ENCODE measurements around the gene PCLO. TPM values are rescaled to one million over a fixed set of nuclear protein-coding genes. Genes with fewer than 3 reads are reported as not detected.

The PCLO gene
- total RNA-seq, 2 donors from 2014 or later = 3.2 to 4.2 TPM

GRCh38 chr7:83142365-83142764, 20.3 kb downstream of the PCLO start:
- Mint-ChIP-seq H3K4me1 (peaks cover 8% of the 10 kb centered on the region), H3K4me3 (no peak overlapping the region), H3K27ac (no peak overlapping the region), H3K36me3 (ENCODE audit: low read depth) (no peaks in the 10 kb centered on the region), H3K27me3 (ENCODE audit: insufficient read depth) (no peaks in the 10 kb centered on the region), H3K9me3 (no peaks in the 10 kb centered on the region)
- Histone ChIP-seq H3K27me3 (ENCODE audit: control insufficient read depth, insufficient read depth, low read length, poor library complexity, severe bottlenecking) (no peaks in the 10 kb centered on the region), H3K4me1 (ENCODE audit: control insufficient read depth, insufficient read depth, low read length) (no peaks in the 10 kb centered on the region), H3K36me3 (ENCODE audit: control insufficient read depth, insufficient read depth, low read length) (no peaks in the 10 kb centered on the region), H3K4me3 (ENCODE audit: low read length) (no peak overlapping the region), H3K27ac (ENCODE audit: low read depth, low read length) (no peak overlapping the region), H3K9ac (ENCODE audit: extremely low read depth, low read length, poor library complexity, severe bottlenecking) (no peak overlapping the region), H3K9me3 (ENCODE audit: control insufficient read depth, low read length) (no peaks in the 10 kb centered on the region)
- whole genome bisulfite sequencing, 2 experiments (ENCODE audit: insufficient coverage in 1 of 2, insufficient read length in 1 of 2) = 90 to 100% methylated on average over 1 to 2 of the region's 2 CpGs
- DNase-seq = no peak
- TF ChIP-seq CTCF (conservative IDR thresholded peaks at IDR 0.05) = no peak

- TF ChIP-seq CTCF (conservative IDR thresholded peaks at IDR 0.05) = no peak
- Histone ChIP-seq H3K9me3 (ENCODE audit: control insufficient read depth, low read length) (no peaks in the 10 kb centered on the region), H3K4me3 (ENCODE audit: low read length) (no peak overlapping the region), H3K36me3 (ENCODE audit: control insufficient read depth, insufficient read depth, low read length) (no peaks in the 10 kb centered on the region), H3K4me1 (ENCODE audit: control insufficient read depth, insufficient read depth, low read length) (no peaks in the 10 kb centered on the region), H3K27me3 (ENCODE audit: control insufficient read depth, insufficient read depth, low read length, poor library complexity, severe bottlenecking) (no peaks in the 10 kb centered on the region), H3K9ac (ENCODE audit: extremely low read depth, low read length, poor library complexity, severe bottlenecking) (no peak overlapping the region), H3K27ac (ENCODE audit: low read depth, low read length) (no peak overlapping the region)
- Mint-ChIP-seq H3K36me3 (ENCODE audit: low read depth) (no peaks in the 10 kb centered on the region), H3K9me3 (no peaks in the 10 kb centered on the region), H3K27ac (no peak overlapping the region), H3K27me3 (ENCODE audit: insufficient read depth) (no peaks in the 10 kb centered on the region), H3K4me3 (no peak overlapping the region), H3K4me1 (peaks cover 8% of the 10 kb centered on the region)
- no peak for DNase-seq
- 95 to 100% methylated on average over 2 to 3 of the region's 3 CpGs for WGBS, 2 experiments (ENCODE audit: insufficient coverage in 1 of 2, insufficient read length in 1 of 2)
Measured at GRCh38 chr7:83141927-83142326, 20.8 kb downstream of the PCLO start.

GRCh38 chr7:83130623-83131545, 31.8 kb downstream of the PCLO start:
- Histone ChIP-seq H3K27ac (ENCODE audit: low read depth, low read length) (no peak overlapping the region), H3K9ac (ENCODE audit: extremely low read depth, low read length, poor library complexity, severe bottlenecking) (no peak overlapping the region), H3K4me1 (ENCODE audit: control insufficient read depth, insufficient read depth, low read length) (no peaks in the 10 kb centered on the region), H3K4me3 (ENCODE audit: low read length) (no peak overlapping the region), H3K27me3 (ENCODE audit: control insufficient read depth, insufficient read depth, low read length, poor library complexity, severe bottlenecking) (no peaks in the 10 kb centered on the region), H3K9me3 (ENCODE audit: control insufficient read depth, low read length) (no peaks in the 10 kb centered on the region), H3K36me3 (ENCODE audit: control insufficient read depth, insufficient read depth, low read length) (no peaks in the 10 kb centered on the region)
- WGBS, 2 experiments (ENCODE audit: insufficient coverage in 1 of 2, insufficient read length in 1 of 2) = 96 to 100% methylated on average over 1 to 5 of the region's 5 CpGs
- TF ChIP-seq CTCF (conservative IDR thresholded peaks at IDR 0.05) = no peak
- Mint-ChIP-seq H3K27ac (no peak overlapping the region), H3K9me3 (no peaks in the 10 kb centered on the region), H3K36me3 (ENCODE audit: low read depth) (peaks cover 2% of the 10 kb centered on the region), H3K4me1 (no peaks in the 10 kb centered on the region), H3K4me3 (no peak overlapping the region), H3K27me3 (ENCODE audit: insufficient read depth) (no peaks in the 10 kb centered on the region)
- DNase-seq = no peak
